HepG2 (cell line): ENCODE results near the gene CNTFR. TPM values are rescaled to one million over a fixed set of nuclear protein-coding genes. Genes with fewer than 3 reads are reported as not detected.

ENCODE experiments used
- SATB2 ChIP-seq: sonication (generic); formaldehyde crosslinking; IDR thresholded peaks from 2 replicates; pipeline ENCODE4 v1.5.0; 2020; ENCODE audit warnings: missing genetic modification reagents
- polyA plus RNA-seq, 8 experiments: library from polyadenylated mRNA; depleted of rRNA in 3 of 8; stranded (reverse) in 7 of 8; unstranded in 1 of 8; fragments of >200 nt; fragmentation: Illumina TruSeq in 4 of 8; extraction: Trizol in 4 of 8; gene quantifications; 2 replicates each; pipeline versions ENCODE4 v1.2.1 to v1.2.3, GENCODE V29; 2011 to 2016; ENCODE audit warnings: low read depth in 4 of 8, missing spikeins in 1 of 8, mixed read lengths in 1 of 8; ENCODE audit not compliant: insufficient read depth in 1 of 8
- total RNA-seq, 5 experiments: library from RNA; depleted of rRNA; stranded (reverse); fragments of >200 nt; fragmentation: Illumina TruSeq; extraction: Trizol; gene quantifications; 2 replicates each; pipeline ENCODE4 v1.2.3, GENCODE V29; 2016; ENCODE audit warnings: low read depth in 1 of 5
- TF ChIP-seq, protein P1 (sequence below): sonication (generic); formaldehyde crosslinking; IDR thresholded peaks from 2 replicates; pipeline ENCODE4 v1.5.0; 2020; ENCODE audit warnings: mild to moderate bottlenecking, missing genetic modification reagents, borderline replicate concordance

The CNTFR gene
- total and polyA plus RNA-seq, 2 of the 13 experiments (the other 11 are each of a cell fraction or from before 2014, with no cell fraction given), result not detected

DNA sequence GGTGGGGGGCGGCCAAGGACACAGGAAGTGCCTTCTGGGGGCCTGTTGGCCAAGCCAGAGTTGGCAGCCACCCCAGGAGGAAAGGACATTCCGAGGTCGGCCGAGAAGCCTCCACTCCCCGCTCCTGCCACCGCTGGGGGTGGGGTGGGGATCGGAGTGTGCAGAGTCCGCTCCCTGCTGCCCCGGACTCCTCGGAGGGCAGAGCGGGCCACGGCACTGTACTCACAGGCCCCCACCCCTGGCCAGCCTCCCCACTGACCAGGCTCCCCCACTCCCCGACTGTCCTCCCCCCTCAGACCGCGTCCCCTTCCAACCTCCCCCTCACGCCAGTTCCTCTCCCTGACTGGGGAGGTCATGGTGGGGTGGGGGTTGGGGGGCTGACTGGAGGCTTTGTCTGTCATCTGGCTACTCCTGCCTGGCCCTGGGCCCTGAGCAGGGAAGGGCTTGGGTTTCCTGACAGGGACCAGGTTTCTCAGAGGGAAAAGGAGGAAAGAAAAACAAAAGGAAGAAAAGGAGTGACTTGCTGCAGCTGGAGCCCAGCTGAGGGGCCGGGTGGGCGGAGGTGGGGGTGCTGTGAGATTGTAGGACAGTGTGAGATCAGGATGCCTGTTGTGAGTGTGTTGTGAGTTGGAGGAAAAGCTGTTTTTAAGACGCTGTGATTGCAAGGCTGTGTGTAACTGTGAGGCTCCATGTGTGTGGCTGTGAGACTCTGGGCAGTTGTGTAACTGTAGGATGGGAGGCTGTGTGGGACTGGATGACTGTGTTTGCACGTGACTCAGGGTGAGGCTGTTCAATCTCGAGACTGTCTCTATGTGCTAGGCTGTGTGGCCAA lies 29.7 kb downstream of the CNTFR start (continued):
- TF ChIP-seq, protein P1, sequence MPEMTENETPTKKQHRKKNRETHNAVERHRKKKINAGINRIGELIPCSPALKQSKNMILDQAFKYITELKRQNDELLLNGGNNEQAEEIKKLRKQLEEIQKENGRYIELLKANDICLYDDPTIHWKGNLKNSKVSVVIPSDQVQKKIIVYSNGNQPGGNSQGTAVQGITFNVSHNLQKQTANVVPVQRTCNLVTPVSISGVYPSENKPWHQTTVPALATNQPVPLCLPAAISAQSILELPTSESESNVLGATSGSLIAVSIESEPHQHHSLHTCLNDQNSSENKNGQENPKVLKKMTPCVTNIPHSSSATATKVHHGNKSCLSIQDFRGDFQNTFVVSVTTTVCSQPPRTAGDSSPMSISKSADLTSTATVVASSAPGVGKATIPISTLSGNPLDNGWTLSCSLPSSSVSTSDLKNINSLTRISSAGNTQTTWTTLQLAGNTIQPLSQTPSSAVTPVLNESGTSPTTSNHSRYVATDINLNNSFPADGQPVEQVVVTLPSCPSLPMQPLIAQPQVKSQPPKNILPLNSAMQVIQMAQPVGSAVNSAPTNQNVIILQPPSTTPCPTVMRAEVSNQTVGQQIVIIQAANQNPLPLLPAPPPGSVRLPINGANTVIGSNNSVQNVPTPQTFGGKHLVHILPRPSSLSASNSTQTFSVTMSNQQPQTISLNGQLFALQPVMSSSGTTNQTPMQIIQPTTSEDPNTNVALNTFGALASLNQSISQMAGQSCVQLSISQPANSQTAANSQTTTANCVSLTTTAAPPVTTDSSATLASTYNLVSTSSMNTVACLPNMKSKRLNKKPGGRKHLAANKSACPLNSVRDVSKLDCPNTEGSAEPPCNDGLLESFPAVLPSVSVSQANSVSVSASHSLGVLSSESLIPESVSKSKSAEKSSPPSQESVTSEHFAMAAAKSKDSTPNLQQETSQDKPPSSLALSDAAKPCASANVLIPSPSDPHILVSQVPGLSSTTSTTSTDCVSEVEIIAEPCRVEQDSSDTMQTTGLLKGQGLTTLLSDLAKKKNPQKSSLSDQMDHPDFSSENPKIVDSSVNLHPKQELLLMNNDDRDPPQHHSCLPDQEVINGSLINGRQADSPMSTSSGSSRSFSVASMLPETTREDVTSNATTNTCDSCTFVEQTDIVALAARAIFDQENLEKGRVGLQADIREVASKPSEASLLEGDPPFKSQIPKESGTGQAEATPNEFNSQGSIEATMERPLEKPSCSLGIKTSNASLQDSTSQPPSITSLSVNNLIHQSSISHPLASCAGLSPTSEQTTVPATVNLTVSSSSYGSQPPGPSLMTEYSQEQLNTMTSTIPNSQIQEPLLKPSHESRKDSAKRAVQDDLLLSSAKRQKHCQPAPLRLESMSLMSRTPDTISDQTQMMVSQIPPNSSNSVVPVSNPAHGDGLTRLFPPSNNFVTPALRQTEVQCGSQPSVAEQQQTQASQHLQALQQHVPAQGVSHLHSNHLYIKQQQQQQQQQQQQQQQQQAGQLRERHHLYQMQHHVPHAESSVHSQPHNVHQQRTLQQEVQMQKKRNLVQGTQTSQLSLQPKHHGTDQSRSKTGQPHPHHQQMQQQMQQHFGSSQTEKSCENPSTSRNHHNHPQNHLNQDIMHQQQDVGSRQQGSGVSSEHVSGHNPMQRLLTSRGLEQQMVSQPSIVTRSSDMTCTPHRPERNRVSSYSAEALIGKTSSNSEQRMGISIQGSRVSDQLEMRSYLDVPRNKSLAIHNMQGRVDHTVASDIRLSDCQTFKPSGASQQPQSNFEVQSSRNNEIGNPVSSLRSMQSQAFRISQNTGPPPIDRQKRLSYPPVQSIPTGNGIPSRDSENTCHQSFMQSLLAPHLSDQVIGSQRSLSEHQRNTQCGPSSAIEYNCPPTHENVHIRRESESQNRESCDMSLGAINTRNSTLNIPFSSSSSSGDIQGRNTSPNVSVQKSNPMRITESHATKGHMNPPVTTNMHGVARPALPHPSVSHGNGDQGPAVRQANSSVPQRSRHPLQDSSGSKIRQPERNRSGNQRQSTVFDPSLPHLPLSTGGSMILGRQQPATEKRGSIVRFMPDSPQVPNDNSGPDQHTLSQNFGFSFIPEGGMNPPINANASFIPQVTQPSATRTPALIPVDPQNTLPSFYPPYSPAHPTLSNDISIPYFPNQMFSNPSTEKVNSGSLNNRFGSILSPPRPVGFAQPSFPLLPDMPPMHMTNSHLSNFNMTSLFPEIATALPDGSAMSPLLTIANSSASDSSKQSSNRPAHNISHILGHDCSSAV (CRISPR knock-in tag), result no peak
- no peak for TF ChIP-seq SATB2
- TF ChIP-seq, all 625 proteins: peak for 13
